ENCODE measurements around the gene NUAK2. TPM values are rescaled to one million over a fixed set of nuclear protein-coding genes. Genes with fewer than 3 reads are reported as not detected.
A peak's percentile ranks its signal among the peaks of the same experiment; 100 is the strongest.
"Not testable (repeated sequence)": the region's sequence is repeated elsewhere in the genome, so short reads cannot be mapped to it uniquely, and the experiment has no call there.

The NUAK2 gene
- total RNA-seq, 3 donors from 2014 or later (not counting 1 experiment from before 2014, with no cell fraction given) = 17.3 to 21.7 (median 21.5) TPM

DNA sequence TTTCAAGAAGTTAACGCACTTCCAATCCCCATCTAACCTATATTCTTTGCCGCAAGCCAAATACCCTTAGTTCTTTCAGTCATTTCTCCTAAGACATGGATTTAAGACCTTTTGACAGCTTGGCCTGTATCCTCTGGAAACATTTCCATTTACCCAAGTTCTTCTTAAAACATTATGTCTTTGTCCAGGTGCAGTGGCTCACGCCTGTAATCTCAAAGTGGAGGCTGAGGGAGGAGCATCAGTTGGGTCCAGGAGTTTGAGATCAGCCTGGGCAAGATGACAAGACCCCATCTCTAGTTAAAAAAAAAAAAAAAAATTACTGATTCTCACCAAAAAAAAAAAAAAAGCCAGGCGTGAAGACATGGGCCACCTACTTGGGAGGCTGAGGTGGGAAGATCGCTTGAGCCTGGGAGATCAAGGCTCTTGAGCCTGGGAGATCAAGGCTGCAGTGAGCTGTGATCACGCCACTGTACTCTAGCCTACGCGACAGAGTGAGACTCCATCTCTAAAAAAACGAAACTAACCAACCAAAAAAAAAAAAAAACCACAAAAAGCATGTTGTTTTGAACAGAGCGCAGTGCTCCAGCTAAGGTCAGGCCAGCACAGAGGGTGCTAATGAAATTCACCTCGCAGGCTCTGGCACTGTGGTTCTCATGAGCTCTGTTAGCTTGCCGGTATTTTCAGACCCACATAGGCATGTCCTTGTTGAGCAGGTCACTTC, 36.0 kb downstream of the NUAK2 start:
- Mint-ChIP-seq H3K27me3 (ENCODE audit: low read depth in 2 of 2) (no peaks in the 10 kb centered on the region), H3K9me3 (no peaks in the 10 kb centered on the region), H3K27ac (peak overlapping the region; percentile 83 to 99), H3K36me3 (no peaks in the 10 kb centered on the region), H3K4me1 (peaks cover 65 to 79% of the 10 kb centered on the region in 2 donors), H3K4me3 (peak overlapping the region; percentile 91)
- WGBS (ENCODE audit: insufficient coverage) = 7% methylated on average over 11 of the region's 12 CpGs
- intact Hi-C loops (cut with micrococcal nuclease) = loop anchor here (2.0 to 10.0 kb wide), 4 partner anchors 195 to 1961 kb away; partner anchors contain the start of gene ELK4
- no peaks in the 10 kb centered on the region for H3K9me3 ChIP-seq (ENCODE audit: control insufficient read depth, insufficient read depth, low read length)
- H3K36me3 ChIP-seq (ENCODE audit: control insufficient read depth, insufficient read depth, low read length) = no peaks in the 10 kb centered on the region
- no peaks in the 10 kb centered on the region for H3K27me3 ChIP-seq (ENCODE audit: control insufficient read depth, insufficient read depth, low read length)
- H3K4me3 ChIP-seq (ENCODE audit: low read length) = peak overlapping the region; percentile 26
- H3K4me1 ChIP-seq (ENCODE audit: control insufficient read depth, insufficient read depth, low read length) = peaks cover 81% of the 10 kb centered on the region
- DNase-seq = peak; percentile 58 to 86
- ATAC-seq = peak; percentile 30 to 52 (median 43)
- TF ChIP-seq, protein P1, sequence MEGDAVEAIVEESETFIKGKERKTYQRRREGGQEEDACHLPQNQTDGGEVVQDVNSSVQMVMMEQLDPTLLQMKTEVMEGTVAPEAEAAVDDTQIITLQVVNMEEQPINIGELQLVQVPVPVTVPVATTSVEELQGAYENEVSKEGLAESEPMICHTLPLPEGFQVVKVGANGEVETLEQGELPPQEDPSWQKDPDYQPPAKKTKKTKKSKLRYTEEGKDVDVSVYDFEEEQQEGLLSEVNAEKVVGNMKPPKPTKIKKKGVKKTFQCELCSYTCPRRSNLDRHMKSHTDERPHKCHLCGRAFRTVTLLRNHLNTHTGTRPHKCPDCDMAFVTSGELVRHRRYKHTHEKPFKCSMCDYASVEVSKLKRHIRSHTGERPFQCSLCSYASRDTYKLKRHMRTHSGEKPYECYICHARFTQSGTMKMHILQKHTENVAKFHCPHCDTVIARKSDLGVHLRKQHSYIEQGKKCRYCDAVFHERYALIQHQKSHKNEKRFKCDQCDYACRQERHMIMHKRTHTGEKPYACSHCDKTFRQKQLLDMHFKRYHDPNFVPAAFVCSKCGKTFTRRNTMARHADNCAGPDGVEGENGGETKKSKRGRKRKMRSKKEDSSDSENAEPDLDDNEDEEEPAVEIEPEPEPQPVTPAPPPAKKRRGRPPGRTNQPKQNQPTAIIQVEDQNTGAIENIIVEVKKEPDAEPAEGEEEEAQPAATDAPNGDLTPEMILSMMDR (IDR thresholded peaks at IDR 0.05) = no peak
- H3K27ac ChIP-seq (ENCODE audit: low read length) = peak overlapping the region; percentile 82

DNA sequence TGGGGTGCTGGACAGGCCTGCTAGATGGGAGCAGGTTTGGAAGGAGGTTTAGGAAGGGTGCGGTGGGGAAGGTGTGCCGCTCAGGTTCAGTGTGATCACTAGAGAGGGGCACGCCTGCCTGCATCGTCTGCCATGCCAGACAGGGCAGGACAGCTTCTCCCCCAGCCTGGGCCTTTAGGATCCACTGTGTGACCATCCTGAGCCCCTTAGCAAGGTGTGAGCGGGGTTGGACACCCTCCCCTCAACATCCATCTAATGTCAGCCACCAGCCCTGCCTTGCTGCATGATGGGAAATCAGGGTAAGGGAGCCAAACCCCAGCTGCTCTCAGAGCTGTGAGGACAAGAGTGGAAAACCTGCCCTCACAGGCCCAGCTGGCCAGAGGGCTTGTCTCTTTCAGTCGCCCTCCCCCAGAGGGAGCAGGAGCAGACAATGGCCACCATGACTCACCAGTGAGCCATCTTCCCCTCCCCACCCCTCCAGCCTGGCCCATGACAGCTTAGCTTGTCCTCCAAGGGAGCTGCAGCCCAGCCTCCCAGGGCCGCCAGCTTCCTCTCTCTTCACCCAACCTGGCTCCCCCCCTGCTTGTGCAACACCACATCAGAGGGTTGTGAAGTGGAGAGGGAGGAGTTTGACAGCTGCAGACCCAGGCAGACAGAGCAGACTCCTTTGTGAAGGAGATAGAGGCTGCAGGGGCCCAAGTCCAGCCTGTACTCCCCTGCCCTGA, 37.0 kb downstream of the NUAK2 start:
- no peaks in the 10 kb centered on the region for H3K9me3 Mint-ChIP-seq
- Histone ChIP-seq H3K4me3 (ENCODE audit: low read length) (peak overlapping the region; percentile 26), H3K27me3 (ENCODE audit: control insufficient read depth, insufficient read depth, low read length) (no peaks in the 10 kb centered on the region), H3K4me1 (ENCODE audit: control insufficient read depth, insufficient read depth, low read length) (peaks cover 83% of the 10 kb centered on the region), H3K36me3 (ENCODE audit: control insufficient read depth, insufficient read depth, low read length) (no peaks in the 10 kb centered on the region), H3K27ac (ENCODE audit: low read length) (peak overlapping the region; percentile 82), H3K9me3 (ENCODE audit: control insufficient read depth, insufficient read depth, low read length) (no peaks in the 10 kb centered on the region)
- H3K27ac Mint-ChIP-seq = peak overlapping the region; percentile 83 to 99
- intact Hi-C loops (cut with micrococcal nuclease) = loop anchor here (1.0 to 10.0 kb wide), 5 partner anchors 11 to 1960 kb away; partner anchors contain the start of gene ELK4
- TF ChIP-seq, protein P1 (IDR thresholded peaks at IDR 0.05) = no peak
- DNase-seq (peak; percentile 81 to 94), ATAC-seq (peak; percentile 63 to 77 (median 66))
- no peaks in the 10 kb centered on the region for H3K36me3 Mint-ChIP-seq
- peaks cover 73 to 82% of the 10 kb centered on the region in 2 donors for H3K4me1 Mint-ChIP-seq
- H3K27me3 Mint-ChIP-seq (ENCODE audit: low read depth in 2 of 2) = no peaks in the 10 kb centered on the region
- peak overlapping the region; percentile 91 for H3K4me3 Mint-ChIP-seq
- WGBS (ENCODE audit: insufficient coverage) = 57% methylated on average over 7 of the region's 7 CpGs

DNA sequence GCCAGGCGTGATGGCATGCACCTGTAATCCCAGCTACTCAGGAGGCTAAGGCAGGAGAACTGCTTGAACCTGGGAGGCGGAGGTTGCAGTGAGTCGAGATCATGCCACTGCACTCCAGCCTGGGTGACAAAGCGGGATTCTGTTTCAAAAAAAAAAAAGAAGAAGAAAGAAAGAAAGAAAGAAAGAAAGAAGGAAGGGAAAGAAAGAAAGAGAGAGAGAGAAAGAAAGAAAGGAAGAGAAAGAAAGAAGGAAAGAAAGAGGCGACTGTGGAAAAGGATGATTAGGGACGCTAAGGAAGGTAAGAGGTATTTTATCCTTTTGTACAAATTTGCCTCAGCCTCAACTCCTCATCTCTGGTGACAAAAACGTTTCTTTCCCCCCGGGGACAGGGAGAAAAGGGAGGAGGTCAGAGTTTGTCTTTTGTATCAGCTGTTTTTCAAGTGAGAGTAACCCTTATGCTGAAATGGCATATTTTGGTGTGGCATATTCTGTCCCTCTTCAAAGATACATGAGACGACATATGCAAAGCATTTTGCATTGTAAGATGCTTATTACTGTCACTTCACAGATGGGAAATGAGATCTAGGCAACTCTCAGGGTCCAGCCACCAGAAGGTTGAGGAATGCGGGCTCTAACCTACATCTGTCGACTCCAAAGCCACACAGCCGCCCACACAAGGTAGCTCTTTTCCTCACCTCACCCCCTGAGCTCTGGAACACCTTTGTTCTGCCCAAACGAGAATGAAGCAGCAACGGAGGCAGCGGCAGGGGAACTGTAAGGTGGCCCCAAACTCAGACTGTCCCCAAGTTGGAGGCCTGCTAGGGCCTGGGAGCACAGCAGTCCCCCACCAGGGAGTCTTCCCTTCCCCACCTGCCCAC, 38.0 kb downstream of the NUAK2 start:
- no peaks in the 10 kb centered on the region for H3K9me3 ChIP-seq (ENCODE audit: control insufficient read depth, insufficient read depth, low read length)
- H3K4me3 ChIP-seq (ENCODE audit: low read length) = no peak overlapping the region
- intact Hi-C loops (cut with micrococcal nuclease) = loop anchor here (1.0 to 10.0 kb wide), 3 partner anchors 10 to 1959 kb away; no protein-coding TSS in a partner anchor
- no peaks in the 10 kb centered on the region for H3K9me3 Mint-ChIP-seq
- TF ChIP-seq, protein P1 (IDR thresholded peaks at IDR 0.05) = no peak
- DNase-seq = no peak
- H3K36me3 Mint-ChIP-seq = no peaks in the 10 kb centered on the region
- H3K36me3 ChIP-seq (ENCODE audit: control insufficient read depth, insufficient read depth, low read length) = no peaks in the 10 kb centered on the region
- peaks cover 73 to 83% of the 10 kb centered on the region in 2 donors for H3K4me1 Mint-ChIP-seq
- peak overlapping the region; percentile 82 for H3K27ac ChIP-seq (ENCODE audit: low read length)
- no peak for ATAC-seq
- H3K27me3 ChIP-seq (ENCODE audit: control insufficient read depth, insufficient read depth, low read length) = no peaks in the 10 kb centered on the region
- H3K4me1 ChIP-seq (ENCODE audit: control insufficient read depth, insufficient read depth, low read length) = peaks cover 83% of the 10 kb centered on the region
- 67% methylated on average over 11 of the region's 15 CpGs for WGBS (ENCODE audit: insufficient coverage)
- H3K4me3 Mint-ChIP-seq = peak overlapping the region; percentile 56
- H3K27ac Mint-ChIP-seq = peak overlapping the region; percentile 83 to 99
- H3K27me3 Mint-ChIP-seq (ENCODE audit: low read depth in 2 of 2) = peaks cover 0 to 1% of the 10 kb centered on the region in 2 donors

DNA sequence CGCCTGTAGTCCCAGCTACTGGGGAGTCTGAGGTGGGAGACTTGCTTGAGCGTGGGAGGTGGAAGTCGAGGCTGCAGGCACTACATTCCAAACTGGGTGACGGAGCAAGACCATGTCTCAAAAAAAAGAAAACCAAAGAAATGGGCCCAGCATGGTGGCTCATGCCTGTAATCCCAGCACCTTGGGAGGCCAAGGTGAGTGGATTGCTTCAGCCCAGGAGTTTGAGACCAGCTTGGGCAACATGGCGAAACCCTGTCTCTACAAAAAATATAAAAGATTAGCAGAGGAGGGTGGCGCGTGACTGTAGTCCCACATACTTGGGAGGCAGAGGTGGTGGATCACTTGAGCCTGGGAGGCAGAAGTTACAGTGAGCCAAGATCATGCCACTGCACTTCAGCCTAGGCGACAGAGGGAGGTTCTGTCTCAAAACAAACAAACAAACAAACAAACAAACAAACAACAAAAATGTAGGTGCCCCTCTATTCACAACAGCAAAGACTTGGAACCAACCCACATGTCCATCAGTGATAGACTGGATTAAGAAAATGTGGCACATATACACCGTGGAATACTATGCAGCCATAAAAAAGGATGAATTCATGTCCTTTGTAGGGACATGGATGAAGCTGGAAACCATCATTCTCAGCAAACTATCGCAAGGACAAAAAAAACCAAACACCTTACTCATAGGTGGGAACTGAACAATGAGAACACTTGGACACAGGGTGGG, 40.7 kb downstream of the NUAK2 start:
- Histone ChIP-seq H3K4me1 (ENCODE audit: control insufficient read depth, insufficient read depth, low read length) (peaks cover 68% of the 10 kb centered on the region), H3K27ac (ENCODE audit: low read length) (peak overlapping the region; percentile 56)
- H3K9me3 ChIP-seq (ENCODE audit: control insufficient read depth, insufficient read depth, low read length); H3K4me3 Mint-ChIP-seq; ATAC-seq; H3K36me3 ChIP-seq (ENCODE audit: control insufficient read depth, insufficient read depth, low read length); H3K4me3 ChIP-seq (ENCODE audit: low read length); H3K36me3 Mint-ChIP-seq; H3K9me3 Mint-ChIP-seq; DNase-seq; H3K27me3 Mint-ChIP-seq (ENCODE audit: low read depth in 2 of 2); H3K27me3 ChIP-seq (ENCODE audit: control insufficient read depth, insufficient read depth, low read length): not testable (repeated sequence)
- intact Hi-C loops (cut with micrococcal nuclease) = loop anchor here (10.0 kb wide), 1 partner anchor 1956 kb away; no protein-coding TSS in a partner anchor
- WGBS (ENCODE audit: insufficient coverage) = 100% methylated on average over 8 of the region's 10 CpGs
- H3K4me1 Mint-ChIP-seq = peaks cover 54 to 63% of the 10 kb centered on the region in 2 donors
- peak overlapping the region in 1 of 2 donors; percentile 33 for H3K27ac Mint-ChIP-seq

Measured in natural killer cell (primary cell).